HG02943 (cell line): ENCODE data around the gene MAPT.

Experiments used
- ATAC-seq: cut with Tn5 transposase; IDR thresholded peaks from one replicate; pipeline ENCODE4 v1.9.1; 2021; ENCODE audit warnings: mild to moderate bottlenecking, low read depth, moderate library complexity; ENCODE audit not compliant: unreplicated experiment

Gene MAPT

DNA sequence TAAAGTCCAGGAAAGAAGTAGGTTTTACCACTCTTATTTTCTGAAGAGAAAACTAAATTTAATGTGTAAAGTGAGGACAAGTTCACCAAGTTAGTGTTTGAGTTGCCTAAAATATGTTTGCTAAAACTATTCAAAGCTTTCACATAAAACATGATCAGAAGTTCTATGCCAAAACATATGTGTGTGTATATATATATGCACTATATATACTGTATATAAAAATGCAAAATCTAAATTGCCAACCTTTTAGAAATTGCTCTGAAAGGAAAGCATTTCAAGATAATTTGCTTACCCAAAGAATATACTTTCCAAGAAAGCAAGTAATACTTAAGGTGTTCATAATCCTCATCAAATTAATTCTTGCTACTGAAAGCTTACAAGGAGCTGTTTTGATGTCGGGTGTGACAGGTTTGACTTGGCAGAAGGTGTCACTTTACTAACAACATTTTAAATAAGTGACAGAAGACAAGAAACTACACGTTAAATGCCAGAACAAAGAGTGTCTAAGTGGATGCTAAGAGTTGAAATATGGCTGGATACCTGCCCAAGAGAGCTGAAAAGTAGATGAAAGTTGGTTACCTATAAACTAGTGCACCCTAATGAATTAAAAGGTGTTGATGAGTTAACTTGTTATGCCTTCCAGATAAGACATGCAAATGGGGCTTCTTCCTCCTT, 72.4 kb downstream of the MAPT start:
- ATAC-seq: no peak

DNA sequence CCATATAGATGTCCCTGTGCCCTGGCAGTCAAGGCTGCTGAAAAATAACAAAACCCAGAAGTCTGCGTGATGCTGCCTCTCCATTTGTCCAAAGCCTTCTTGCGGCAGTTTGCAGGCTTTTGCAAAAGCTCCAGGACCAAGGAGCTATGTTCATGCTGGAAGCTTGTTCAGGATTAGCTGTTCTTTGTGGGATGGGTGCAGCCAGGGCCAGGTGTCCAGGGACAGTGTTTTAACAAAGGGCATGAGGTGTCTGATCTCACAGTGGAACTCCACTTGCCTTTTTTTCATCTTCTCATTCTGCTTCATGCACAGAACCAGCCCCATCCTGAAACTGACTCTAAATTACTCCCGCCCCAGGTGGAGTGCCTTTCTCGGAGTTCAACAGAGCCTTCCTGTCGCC, 73.0 kb downstream of the MAPT start:
- ATAC-seq: no peak

GRCh38 chr17:45968732-45969131, 74.4 kb downstream of the MAPT start:
- ATAC-seq: no peak

GRCh38 chr17:45969726-45970125, 75.4 kb downstream of the MAPT start:
- ATAC-seq: no peak

- no peak for ATAC-seq
Measured at GRCh38 chr17:45970659-45971058, 76.3 kb downstream of the MAPT start.

DNA sequence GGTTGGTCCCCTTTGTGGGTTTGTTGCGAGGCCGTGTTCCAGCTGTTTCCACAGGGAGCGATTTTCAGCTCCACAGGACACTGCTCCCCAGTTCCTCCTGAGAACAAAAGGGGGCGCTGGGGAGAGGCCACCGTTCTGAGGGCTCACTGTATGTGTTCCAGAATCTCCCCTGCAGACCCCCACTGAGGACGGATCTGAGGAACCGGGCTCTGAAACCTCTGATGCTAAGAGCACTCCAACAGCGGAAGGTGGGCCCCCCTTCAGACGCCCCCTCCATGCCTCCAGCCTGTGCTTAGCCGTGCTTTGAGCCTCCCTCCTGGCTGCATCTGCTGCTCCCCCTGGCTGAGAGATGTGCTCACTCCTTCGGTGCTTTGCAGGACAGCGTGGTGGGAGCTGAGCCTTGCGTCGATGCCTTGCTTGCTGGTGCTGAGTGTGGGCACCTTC, 77.4 kb downstream of the MAPT start:
- ATAC-seq: no peak

- ATAC-seq: no peak
Measured at GRCh38 chr17:45972531-45972930, 78.2 kb downstream of the MAPT start.

GRCh38 chr17:45973099-45973780, 78.9 kb downstream of the MAPT start:
- no peak for ATAC-seq

DNA sequence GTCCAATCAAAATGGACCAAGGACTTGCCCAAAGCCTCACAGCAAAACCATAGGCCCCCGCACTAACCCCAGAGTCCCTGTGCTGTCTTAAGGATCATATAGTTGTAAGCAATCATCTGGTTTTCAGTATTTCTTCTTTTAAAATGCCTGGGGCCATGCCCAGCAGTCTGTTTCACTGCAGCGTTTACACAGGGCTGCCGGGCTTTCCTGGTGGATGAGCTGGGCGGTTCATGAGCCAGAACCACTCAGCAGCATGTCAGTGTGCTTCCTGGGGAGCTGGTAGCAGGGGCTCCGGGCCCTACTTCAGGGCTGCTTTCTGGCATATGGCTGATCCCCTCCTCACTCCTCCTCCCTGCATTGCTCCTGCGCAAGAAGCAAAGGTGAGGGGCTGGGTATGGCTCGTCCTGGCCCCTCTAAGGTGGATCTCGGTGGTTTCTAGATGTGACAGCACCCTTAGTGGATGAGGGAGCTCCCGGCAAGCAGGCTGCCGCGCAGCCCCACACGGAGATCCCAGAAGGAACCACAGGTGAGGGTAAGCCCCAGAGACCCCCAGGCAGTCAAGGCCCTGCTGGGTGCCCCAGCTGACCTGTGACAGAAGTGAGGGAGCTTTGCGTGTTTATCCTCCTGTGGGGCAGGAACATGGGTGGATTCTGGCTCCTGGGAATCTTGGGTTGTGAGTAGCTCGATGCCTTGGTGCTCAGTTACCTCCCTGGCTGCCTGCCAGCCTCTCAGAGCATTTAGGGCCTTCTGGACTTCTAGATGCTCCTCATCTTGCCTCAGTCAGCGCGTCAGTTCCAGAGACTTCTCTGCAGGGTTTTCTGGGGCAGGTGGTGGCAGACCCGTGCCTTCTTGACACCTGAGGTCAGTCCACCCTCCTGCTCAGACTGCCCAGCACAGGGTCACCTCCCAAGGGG, 79.8 kb downstream of the MAPT start:
- no peak for ATAC-seq

DNA sequence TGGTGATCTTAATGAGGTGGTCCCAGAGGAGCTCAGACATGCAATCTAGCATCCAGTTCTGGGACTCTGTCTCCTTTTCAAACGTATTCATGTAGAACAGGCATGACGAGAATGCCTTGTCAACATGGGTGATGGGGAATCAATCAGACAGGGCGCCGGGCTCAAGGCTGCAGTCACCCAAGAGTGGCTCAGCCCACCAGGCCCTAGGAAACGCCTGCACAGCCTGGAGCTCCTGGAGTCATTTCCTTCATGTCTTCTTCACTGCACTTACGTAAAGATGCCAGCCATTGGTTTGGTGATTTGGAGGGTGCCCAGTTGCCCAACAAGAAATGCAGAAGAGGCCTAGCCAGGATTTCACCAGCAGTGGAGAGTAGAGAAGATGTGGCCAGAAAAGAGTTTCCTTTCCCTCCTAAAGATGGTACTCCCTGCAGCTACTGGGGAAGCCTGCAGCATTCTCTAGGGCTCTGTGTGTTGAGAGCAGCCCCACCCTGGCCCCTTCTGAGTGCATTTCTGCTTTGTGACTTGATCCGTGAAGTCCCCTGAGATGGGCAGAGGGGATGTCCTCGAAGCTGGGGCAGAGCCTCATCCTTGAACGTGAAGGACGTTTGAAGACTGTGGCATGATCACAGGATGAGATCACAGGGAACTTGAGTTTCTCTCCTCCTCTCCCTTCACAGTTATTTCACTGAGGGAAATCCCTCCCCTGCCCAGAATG, 80.7 kb downstream of the MAPT start:
- no peak for ATAC-seq

- no peak for ATAC-seq
Measured at GRCh38 chr17:45975640-45976295, 81.4 kb downstream of the MAPT start.

DNA sequence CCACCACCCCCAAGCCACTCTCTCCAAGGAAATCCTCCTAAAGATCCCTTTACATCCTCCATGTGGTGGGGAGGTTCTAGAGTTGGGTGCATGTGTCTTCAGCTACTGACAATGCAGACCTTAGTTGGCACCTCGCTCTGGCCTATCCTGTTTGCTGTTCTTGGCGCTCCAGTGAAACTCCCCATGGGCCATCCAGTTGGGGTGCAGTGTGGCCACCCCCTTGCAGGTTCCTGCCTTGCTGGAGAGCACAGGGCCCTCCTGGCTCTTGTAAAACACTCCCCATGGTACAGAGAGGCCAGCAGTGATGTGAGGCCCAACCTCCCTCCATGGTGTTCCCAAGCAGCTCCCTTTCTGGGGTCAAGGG, 82.0 kb downstream of the MAPT start:
- no peak for ATAC-seq

- no peak for ATAC-seq
Measured at GRCh38 chr17:45976755-45977505, 82.6 kb downstream of the MAPT start.

- ATAC-seq: no peak
Measured at GRCh38 chr17:45977506-45977824, 83.1 kb downstream of the MAPT start.

GRCh38 chr17:45977976-45978626, 83.7 kb downstream of the MAPT start:
- no peak for ATAC-seq

DNA sequence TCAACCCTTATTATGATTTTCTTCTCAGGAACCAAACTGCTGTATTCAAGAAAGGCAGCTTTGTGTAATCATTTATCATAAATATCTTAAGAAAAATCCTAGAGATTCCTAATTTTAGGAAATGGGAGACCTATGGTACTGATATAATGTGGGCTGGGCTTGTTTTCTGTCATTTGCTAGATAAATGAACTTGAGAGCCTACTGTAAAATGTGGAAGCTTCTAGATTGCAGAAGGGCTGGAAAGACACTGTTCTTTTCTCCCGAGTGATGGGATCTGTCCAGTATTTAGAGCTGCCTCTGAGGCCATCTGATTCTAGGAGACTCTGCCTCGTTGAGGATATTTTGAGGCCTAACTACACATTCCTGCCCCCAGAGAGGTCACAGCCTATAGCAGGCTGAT, 84.8 kb downstream of the MAPT start:
- ATAC-seq: no peak

DNA sequence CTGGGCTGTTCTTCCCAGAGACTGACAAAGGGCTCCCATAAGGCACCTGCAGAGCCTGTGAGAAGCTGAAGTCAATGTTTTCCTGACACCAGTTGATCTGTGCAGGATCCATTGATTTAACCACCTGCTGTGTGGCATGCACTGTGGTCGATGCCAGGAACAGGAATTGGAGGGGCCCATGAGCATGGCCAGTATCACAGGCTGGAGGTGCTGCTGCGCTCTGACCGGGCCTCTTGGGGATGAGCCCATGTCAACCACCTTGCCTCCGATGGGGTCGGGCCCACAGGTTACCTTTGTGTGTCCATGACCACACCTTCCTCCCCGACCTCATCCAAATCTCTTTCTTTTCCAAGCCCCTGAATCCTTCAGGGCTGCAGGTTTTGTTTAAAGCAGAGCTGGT, 86.5 kb downstream of the MAPT start:
- no peak for ATAC-seq

DNA sequence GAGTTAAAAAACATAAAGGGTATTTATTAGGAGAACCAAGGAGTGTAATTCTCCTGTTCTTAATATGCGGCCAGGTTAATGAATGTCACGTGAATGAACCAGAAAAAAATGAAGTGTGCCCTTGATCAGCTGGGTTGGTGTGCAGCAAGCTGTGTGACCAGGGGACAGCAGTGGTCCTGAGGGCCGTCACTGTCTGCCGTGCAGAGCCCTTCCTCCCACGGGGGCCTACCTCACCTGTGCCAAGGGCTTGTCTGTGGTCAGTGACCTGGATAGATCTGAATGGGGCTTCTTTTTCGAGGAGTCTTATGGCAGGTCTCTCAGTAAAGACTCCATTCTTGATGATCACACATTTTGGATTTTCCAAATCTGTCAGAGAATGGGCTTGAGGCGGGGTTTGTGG, 87.0 kb downstream of the MAPT start:
- ATAC-seq: no peak
